RPMI8226 (cell line): Measurements from ENCODE around the gene EDA.
A peak's percentile ranks its signal among the peaks of the same experiment; 100 is the strongest.
"Not testable (repeated sequence)": the region's sequence is repeated elsewhere in the genome, so short reads cannot be mapped to it uniquely, and the experiment has no call there.

Experiments used
- DNase-seq: peaks from one replicate; pipeline ENCODE4 v3.0.0-alpha.2; 2015

Gene EDA

GRCh38 chrX:69961365-69962072 is 345.6 kb downstream of the EDA start:
- no peak for DNase-seq

- peak; percentile 44 for DNase-seq
Measured at GRCh38 chrX:69968950-69969349, 353.0 kb downstream of the EDA start.

- no peak for DNase-seq
Measured at GRCh38 chrX:69969460-69969859, 353.5 kb downstream of the EDA start.

- no peak for DNase-seq
Measured at GRCh38 chrX:69987691-69988090, 371.8 kb downstream of the EDA start.

GRCh38 chrX:69988955-69989394 is 373.1 kb downstream of the EDA start:
- DNase-seq = no peak

GRCh38 chrX:69991685-69992084 is 375.8 kb downstream of the EDA start:
- DNase-seq = no peak

GRCh38 chrX:69993494-69993893 is 377.6 kb downstream of the EDA start:
- DNase-seq = no peak

GRCh38 chrX:69995362-69996112 is 379.6 kb downstream of the EDA start:
- no peak for DNase-seq

GRCh38 chrX:69996113-69996468 is 380.2 kb downstream of the EDA start:
- DNase-seq = no peak

GRCh38 chrX:69998299-69998698 is 382.4 kb downstream of the EDA start:
- DNase-seq = not testable (repeated sequence)

GRCh38 chrX:70001269-70001668 is 385.4 kb downstream of the EDA start:
- no peak for DNase-seq

- no peak for DNase-seq
Measured at GRCh38 chrX:70001708-70002341, 385.9 kb downstream of the EDA start.

- no peak for DNase-seq
Measured at GRCh38 chrX:70007946-70008345, 392.0 kb downstream of the EDA start.

- no peak for DNase-seq
Measured at GRCh38 chrX:70009049-70009448, 393.1 kb downstream of the EDA start.

- DNase-seq = no peak
Measured at GRCh38 chrX:70009970-70010369, 394.1 kb downstream of the EDA start.

- no peak for DNase-seq
Measured at GRCh38 chrX:70012756-70013155, 396.8 kb downstream of the EDA start.

- DNase-seq = no peak
Measured at GRCh38 chrX:70013466-70014381, 397.8 kb downstream of the EDA start.

GRCh38 chrX:70016513-70016912 is 400.6 kb downstream of the EDA start:
- no peak for DNase-seq

- DNase-seq = no peak
Measured at GRCh38 chrX:70022616-70023015, 406.7 kb downstream of the EDA start.

- no peak for DNase-seq
Measured at GRCh38 chrX:70025464-70025863, 409.6 kb downstream of the EDA start.

GRCh38 chrX:70026112-70026850 is 410.4 kb downstream of the EDA start:
- DNase-seq = no peak

GRCh38 chrX:70026851-70027200 is 410.9 kb downstream of the EDA start:
- DNase-seq = no peak
